Ishikawa (cell line): ENCODE results near the gene CRTAC1.

Experiments
- CEBPB ChIP-seq: IDR thresholded peaks from 2 replicates; pipeline ENCODE4 v1.6.1; 2012
- CREB1 ChIP-seq: IDR thresholded peaks from 2 replicates; pipeline ENCODE4 v1.6.1; 2012; ENCODE audit warnings: low read depth
- EGR1 ChIP-seq: IDR thresholded peaks from 2 replicates; pipeline ENCODE4 v1.6.1; 2012
- EP300 ChIP-seq: IDR thresholded peaks from 2 replicates; pipeline ENCODE4 v1.6.1; 2012; ENCODE audit warnings: borderline replicate concordance
- FOXM1 ChIP-seq: IDR thresholded peaks from 2 replicates; pipeline ENCODE4 v1.6.1; 2012; ENCODE audit warnings: low read depth, borderline replicate concordance
- NFIC ChIP-seq: IDR thresholded peaks from 2 replicates; pipeline ENCODE4 v1.6.1; 2012
- RAD21 ChIP-seq: IDR thresholded peaks from 2 replicates; pipeline ENCODE4 v1.6.1; 2012; ENCODE audit warnings: low read depth
- TAF1 ChIP-seq: IDR thresholded peaks from 2 replicates; pipeline ENCODE4 v1.6.1; 2012; ENCODE audit warnings: low read depth, mild to moderate bottlenecking
- TCF12 ChIP-seq: IDR thresholded peaks from 2 replicates; pipeline ENCODE4 v1.6.1; 2012; ENCODE audit warnings: low read depth
- YY1 ChIP-seq: IDR thresholded peaks from 2 replicates; pipeline ENCODE4 v1.6.1; 2012; ENCODE audit warnings: low read depth
- ZBTB7A ChIP-seq: IDR thresholded peaks from 2 replicates; pipeline ENCODE4 v1.6.1; 2012; ENCODE audit warnings: low read depth
- TF ChIP-seq, protein P1 (sequence below): IDR thresholded peaks from 2 replicates; pipeline ENCODE4 v1.6.1; 2012
- TF ChIP-seq, protein P2 (sequence below): IDR thresholded peaks from 2 replicates; pipeline ENCODE4 v1.6.1; 2012; ENCODE audit warnings: low read depth, mild to moderate bottlenecking
- TF ChIP-seq, protein P3 (sequence below): IDR thresholded peaks from 2 replicates; pipeline ENCODE4 v1.6.1; 2012

DNA sequence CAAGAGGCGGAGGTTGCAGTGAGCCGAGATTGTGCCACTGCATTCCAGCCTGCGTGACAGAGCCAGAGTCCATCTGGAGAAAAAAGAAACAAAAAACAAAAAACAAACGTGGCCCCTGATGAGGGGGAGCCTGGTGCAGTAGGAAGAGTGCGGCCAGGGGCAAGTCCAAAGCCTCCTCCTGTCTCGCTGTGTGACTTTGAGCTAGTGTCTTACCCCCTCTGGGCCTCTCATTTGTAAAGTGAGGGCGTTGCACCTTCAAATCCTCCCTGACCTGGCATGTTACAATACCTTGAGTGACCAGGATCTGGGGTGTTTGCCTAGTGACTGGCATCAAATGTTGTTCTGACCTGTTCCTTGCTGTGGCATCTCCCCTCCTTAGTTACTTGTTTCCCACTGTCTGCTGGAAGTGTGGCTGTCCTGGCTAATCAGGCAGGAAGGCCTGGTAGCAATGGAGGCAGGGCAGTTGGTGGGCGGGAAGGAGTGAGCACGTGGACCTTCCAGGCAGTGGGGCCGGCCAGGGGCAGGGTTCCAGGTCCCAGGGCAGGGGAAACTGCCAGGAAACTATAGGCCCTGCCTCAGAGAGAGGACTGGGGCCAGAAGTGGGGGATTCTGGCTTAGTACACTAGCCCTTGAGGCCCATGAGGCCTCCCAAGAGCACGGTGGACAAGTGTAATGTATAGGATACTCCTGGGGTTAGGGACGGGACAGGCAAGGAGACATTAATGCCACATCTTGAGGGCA, 205.2 kb downstream of the CRTAC1 start:
- no peak for TF ChIP-seq YY1
- TF ChIP-seq CEBPB, result no peak
- no peak for TF ChIP-seq NFIC
- TF ChIP-seq, protein P1, sequence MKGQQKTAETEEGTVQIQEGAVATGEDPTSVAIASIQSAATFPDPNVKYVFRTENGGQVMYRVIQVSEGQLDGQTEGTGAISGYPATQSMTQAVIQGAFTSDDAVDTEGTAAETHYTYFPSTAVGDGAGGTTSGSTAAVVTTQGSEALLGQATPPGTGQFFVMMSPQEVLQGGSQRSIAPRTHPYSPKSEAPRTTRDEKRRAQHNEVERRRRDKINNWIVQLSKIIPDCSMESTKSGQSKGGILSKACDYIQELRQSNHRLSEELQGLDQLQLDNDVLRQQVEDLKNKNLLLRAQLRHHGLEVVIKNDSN, result no peak
- TF ChIP-seq FOXM1, result no peak
- no peak for TF ChIP-seq CREB1
- no peak for TF ChIP-seq RAD21
- no peak for TF ChIP-seq TAF1
- no peak for TF ChIP-seq EP300
- TF ChIP-seq, protein P2, sequence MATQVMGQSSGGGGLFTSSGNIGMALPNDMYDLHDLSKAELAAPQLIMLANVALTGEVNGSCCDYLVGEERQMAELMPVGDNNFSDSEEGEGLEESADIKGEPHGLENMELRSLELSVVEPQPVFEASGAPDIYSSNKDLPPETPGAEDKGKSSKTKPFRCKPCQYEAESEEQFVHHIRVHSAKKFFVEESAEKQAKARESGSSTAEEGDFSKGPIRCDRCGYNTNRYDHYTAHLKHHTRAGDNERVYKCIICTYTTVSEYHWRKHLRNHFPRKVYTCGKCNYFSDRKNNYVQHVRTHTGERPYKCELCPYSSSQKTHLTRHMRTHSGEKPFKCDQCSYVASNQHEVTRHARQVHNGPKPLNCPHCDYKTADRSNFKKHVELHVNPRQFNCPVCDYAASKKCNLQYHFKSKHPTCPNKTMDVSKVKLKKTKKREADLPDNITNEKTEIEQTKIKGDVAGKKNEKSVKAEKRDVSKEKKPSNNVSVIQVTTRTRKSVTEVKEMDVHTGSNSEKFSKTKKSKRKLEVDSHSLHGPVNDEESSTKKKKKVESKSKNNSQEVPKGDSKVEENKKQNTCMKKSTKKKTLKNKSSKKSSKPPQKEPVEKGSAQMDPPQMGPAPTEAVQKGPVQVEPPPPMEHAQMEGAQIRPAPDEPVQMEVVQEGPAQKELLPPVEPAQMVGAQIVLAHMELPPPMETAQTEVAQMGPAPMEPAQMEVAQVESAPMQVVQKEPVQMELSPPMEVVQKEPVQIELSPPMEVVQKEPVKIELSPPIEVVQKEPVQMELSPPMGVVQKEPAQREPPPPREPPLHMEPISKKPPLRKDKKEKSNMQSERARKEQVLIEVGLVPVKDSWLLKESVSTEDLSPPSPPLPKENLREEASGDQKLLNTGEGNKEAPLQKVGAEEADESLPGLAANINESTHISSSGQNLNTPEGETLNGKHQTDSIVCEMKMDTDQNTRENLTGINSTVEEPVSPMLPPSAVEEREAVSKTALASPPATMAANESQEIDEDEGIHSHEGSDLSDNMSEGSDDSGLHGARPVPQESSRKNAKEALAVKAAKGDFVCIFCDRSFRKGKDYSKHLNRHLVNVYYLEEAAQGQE, result no peak
- no peak for TF ChIP-seq TCF12
- no peak for TF ChIP-seq EGR1
- TF ChIP-seq, protein P3, sequence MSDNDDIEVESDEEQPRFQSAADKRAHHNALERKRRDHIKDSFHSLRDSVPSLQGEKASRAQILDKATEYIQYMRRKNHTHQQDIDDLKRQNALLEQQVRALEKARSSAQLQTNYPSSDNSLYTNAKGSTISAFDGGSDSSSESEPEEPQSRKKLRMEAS, result peak; percentile 32; the same call in 1 of the 2 replicates
- TF ChIP-seq ZBTB7A, result no peak
